ENCODE measurements around the gene TOP3B. TPM values are rescaled to one million over a fixed set of nuclear protein-coding genes. Genes with fewer than 3 reads are reported as not detected.

The TOP3B gene
- total and polyA plus RNA-seq, 9 of the 15 experiments (the other 6 are each of a cell fraction or from before 2014, with no cell fraction given), result 3.0 to 188 (median 112) TPM

GRCh38 chr22:21920341-21921183 is 62.0 kb downstream of the TOP3B start (continued):
- TF ChIP-seq SRF (CRISPR knock-in tag; IDR thresholded peaks at IDR 0.05), result 0 out of 4 replicates have a peak, but pooled peaks of 1 of the 2 experiments have one; percentile 46
- no peak for TF ChIP-seq ZNF239 (CRISPR knock-in tag; IDR thresholded peaks at IDR 0.05)
- no peak for TF ChIP-seq CTCF (IDR thresholded peaks at IDR 0.05 in 2 of 3, conservative IDR thresholded peaks at IDR 0.05 in 1 of 3; ENCODE audit: insufficient read depth in 2 of 3, low read depth in 1 of 3, low read length in 3 of 3)
- TF ChIP-seq DIDO1 (tag; IDR thresholded peaks at IDR 0.05; ENCODE audit: low read depth), result no peak
- TF ChIP-seq, protein P1, sequence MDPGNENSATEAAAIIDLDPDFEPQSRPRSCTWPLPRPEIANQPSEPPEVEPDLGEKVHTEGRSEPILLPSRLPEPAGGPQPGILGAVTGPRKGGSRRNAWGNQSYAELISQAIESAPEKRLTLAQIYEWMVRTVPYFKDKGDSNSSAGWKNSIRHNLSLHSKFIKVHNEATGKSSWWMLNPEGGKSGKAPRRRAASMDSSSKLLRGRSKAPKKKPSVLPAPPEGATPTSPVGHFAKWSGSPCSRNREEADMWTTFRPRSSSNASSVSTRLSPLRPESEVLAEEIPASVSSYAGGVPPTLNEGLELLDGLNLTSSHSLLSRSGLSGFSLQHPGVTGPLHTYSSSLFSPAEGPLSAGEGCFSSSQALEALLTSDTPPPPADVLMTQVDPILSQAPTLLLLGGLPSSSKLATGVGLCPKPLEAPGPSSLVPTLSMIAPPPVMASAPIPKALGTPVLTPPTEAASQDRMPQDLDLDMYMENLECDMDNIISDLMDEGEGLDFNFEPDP (CRISPR knock-in tag; IDR thresholded peaks at IDR 0.05), result no peak
- TF ChIP-seq ZBTB1 (CRISPR knock-in tag; IDR thresholded peaks at IDR 0.05; ENCODE audit: borderline replicate concordance, low read depth), result no peak
- TF ChIP-seq, protein P2, sequence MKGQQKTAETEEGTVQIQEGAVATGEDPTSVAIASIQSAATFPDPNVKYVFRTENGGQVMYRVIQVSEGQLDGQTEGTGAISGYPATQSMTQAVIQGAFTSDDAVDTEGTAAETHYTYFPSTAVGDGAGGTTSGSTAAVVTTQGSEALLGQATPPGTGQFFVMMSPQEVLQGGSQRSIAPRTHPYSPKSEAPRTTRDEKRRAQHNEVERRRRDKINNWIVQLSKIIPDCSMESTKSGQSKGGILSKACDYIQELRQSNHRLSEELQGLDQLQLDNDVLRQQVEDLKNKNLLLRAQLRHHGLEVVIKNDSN (CRISPR knock-in tag; IDR thresholded peaks at IDR 0.05), result 0 out of 2 replicates have a peak, but pooled peaks have one; percentile 1
- TF ChIP-seq DPF2 (IDR thresholded peaks at IDR 0.05), result no peak
- TF ChIP-seq AFF4 (CRISPR knock-in tag; IDR thresholded peaks at IDR 0.05), result no peak
- no peak for TF ChIP-seq MECOM (CRISPR knock-in tag; IDR thresholded peaks at IDR 0.05)
- TF ChIP-seq, protein P3, sequence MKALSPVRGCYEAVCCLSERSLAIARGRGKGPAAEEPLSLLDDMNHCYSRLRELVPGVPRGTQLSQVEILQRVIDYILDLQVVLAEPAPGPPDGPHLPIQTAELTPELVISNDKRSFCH (CRISPR knock-in tag; IDR thresholded peaks at IDR 0.05), result 0 out of 2 replicates have a peak, but pooled peaks have one; percentile 11
- TF ChIP-seq, protein P3 (tag; IDR thresholded peaks at IDR 0.05), result no peak
- no peak for TF ChIP-seq PHB (CRISPR knock-in tag; IDR thresholded peaks at IDR 0.05)
- TF ChIP-seq, protein P4, sequence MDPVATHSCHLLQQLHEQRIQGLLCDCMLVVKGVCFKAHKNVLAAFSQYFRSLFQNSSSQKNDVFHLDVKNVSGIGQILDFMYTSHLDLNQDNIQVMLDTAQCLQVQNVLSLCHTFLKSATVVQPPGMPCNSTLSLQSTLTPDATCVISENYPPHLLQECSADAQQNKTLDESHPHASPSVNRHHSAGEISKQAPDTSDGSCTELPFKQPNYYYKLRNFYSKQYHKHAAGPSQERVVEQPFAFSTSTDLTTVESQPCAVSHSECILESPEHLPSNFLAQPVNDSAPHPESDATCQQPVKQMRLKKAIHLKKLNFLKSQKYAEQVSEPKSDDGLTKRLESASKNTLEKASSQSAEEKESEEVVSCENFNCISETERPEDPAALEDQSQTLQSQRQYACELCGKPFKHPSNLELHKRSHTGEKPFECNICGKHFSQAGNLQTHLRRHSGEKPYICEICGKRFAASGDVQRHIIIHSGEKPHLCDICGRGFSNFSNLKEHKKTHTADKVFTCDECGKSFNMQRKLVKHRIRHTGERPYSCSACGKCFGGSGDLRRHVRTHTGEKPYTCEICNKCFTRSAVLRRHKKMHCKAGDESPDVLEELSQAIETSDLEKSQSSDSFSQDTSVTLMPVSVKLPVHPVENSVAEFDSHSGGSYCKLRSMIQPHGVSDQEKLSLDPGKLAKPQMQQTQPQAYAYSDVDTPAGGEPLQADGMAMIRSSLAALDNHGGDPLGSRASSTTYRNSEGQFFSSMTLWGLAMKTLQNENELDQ (CRISPR knock-in tag; IDR thresholded peaks at IDR 0.05; ENCODE audit: borderline replicate concordance), result no peak
- no peak for TF ChIP-seq ZNF253 (CRISPR knock-in tag; conservative IDR thresholded peaks at IDR 0.05)
- TF ChIP-seq ZNF717 (CRISPR knock-in tag; IDR thresholded peaks at IDR 0.05), result no peak
